Fibroblast of skin of left quadriceps (primary cell): ENCODE measurements around the gene NXF2B.
"Not testable (repeated sequence)": the region's sequence is repeated elsewhere in the genome, so short reads cannot be mapped to it uniquely, and the experiment has no call there.

Experiments used
- DNase-seq, 2 experiments: peaks; one replicate each; pipeline ENCODE4 v3.0.0-alpha.2; 2013; ENCODE audit warnings: low read depth in 2 of 2

Gene NXF2B, protein sequence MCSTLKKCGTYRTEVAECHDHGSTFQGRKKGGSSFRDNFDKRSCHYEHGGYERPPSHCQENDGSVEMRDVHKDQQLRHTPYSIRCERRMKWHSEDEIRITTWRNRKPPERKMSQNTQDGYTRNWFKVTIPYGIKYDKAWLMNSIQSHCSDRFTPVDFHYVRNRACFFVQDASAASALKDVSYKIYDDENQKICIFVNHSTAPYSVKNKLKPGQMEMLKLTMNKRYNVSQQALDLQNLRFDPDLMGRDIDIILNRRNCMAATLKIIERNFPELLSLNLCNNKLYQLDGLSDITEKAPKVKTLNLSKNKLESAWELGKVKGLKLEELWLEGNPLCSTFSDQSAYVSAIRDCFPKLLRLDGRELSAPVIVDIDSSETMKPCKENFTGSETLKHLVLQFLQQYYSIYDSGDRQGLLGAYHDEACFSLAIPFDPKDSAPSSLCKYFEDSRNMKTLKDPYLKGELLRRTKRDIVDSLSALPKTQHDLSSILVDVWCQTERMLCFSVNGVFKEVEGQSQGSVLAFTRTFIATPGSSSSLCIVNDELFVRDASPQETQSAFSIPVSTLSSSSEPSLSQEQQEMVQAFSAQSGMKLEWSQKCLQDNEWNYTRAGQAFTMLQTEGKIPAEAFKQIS

DNA sequence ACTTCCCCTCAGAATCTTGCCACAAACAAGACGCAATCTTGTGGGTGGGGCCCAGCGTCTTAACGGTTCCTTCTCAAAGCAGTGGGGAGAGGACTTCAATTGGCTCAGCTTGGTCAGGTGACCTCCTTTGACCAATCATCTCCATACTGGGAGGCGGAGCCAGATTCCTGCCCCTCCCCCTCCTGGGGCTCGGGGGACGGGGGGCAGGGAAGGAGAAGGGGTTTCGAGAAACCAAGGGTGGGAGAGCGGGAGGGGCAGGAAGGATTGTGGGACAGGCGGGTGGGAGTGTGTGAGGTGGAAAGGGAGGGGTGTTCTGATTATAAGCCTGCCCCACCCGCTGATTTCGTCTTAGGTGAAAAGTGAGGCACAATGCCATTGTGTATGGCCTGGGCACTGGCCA, at the start of gene NXF2B:
TSS of gene NXF2B (minus strand) at position 101 of the 400 bp plus-strand sequence. CDS start 59,972 bp downstream, outside the sequence.
- not testable (repeated sequence) for DNase-seq

DNA sequence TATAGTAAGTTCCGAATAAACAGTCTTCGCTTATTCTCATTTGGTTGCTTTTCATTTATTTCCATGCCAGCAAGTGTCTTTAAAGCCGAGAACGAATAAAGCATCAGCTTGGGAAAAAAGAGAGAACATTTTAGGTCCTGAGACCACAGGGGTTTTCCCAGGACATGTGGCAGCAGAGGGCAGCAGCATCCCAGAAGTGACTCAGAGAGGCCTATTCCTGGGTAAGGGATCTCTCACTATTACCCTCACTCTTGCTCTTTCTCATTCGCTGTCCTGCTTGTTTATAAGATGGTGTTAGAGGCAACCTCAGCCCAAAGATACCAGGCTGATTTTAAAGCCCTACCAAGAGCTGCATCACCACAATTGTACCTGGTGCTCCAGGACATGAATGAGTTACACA, 39.0 kb upstream of the NXF2B start:
- DNase-seq: not testable (repeated sequence)

DNA sequence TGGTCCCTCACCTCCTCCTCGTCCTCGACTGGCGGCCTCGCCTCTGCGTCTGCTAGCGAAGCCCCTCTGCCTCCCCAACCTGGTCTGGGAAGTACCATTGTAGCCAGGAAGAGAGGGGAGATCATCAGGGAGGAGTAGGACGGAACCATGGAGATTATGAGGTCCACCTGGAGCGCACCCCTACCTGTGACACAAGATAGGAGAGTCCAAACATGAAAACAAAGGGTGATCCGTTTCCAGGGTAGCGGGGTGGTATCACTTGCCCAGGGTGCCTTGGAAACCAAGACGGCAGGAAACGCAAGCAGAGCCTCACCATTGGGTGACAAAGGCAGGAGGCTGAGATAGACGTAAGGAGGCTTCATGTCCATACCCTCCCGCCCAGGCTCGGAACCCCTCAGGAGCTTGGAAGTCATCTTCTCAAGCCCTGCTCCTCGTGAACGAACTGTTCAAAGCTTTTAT, 32.0 kb upstream of the NXF2B start, which contains the start of gene TCP11X2:
TSS of gene TCP11X2 (minus strand) at position 51 of the 459 bp plus-strand sequence.
- not testable (repeated sequence) for DNase-seq

DNA sequence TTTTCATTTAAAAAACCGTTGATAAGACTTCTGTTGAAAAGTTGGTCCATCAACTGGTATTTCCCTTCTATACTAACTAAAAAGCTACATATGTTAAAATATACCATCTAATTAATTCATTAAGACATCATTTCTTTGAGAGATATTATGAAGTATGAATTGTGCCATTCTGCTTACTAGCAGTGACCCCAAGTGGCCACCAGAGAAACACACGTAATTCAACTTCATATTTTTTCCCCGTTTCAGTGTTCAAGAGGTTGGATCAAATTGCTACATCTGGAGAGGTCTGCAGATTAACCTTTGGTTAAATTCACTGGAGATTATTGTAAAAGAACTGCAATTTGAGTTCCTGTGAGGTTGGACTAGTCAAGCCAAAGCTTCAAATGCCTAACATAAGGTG, 30.4 kb upstream of the NXF2B start:
- not testable (repeated sequence) for DNase-seq

DNA sequence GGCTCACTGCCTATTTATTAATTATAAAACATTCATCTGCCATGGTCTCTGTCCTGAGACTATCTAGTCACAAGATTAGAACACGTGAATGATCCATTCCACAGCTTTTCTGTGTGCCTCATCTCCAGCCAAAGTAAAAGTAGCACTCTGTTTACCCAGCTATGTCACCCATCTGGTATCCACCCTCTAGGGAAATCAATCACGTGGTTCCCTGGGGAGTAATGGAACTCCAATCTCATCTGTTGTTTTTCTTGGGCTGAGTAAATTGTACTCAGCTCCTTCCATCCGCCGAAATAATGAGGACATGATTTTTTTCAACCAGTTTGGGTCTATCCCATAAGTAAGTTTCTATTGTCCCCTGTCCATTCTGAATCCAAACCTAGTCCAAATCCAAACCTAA, 18.8 kb upstream of the NXF2B start:
- not testable (repeated sequence) for DNase-seq

DNA sequence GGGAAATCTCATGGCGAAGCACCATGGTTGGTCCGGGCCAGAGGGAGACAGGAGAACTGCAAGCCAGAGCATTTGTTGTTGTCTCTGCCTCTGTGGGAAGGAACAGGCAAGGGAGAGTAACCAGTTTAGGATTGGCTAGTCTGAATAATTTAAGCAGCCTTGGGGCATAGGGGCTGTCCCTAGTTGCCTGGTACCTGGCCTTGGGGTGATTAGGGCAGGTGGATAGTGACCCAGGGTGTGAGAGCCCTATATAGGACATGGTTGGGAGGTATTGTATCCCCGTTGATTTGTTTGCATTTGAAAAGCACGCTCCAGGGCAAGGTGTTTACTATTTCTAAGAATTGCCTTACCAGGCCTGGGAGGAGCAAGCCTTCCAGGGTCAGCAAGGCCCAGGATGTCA, 25.3 kb downstream of the NXF2B start:
- not testable (repeated sequence) for DNase-seq

DNA sequence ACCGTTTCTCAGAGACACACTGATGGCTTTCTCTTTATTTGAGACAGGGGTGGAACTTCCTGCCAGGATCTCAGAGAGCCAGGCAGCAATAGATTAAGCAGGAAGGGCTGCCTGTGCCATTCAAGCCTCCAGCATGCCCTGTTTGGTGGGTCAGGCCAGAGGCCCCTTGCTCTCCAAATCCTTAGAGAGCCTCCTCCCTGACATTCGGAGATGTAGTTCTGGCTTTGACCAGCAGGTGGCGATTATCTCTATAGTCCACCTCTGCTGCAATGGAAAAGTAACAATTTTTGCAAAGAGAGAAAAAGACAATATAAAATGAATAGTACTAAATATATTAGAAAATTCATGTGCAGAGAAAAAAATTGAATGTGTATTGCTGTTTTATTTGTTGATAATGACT, 93.9 kb downstream of the NXF2B start:
- peak in 1 of 2 experiments; percentile 5 for DNase-seq

DNA sequence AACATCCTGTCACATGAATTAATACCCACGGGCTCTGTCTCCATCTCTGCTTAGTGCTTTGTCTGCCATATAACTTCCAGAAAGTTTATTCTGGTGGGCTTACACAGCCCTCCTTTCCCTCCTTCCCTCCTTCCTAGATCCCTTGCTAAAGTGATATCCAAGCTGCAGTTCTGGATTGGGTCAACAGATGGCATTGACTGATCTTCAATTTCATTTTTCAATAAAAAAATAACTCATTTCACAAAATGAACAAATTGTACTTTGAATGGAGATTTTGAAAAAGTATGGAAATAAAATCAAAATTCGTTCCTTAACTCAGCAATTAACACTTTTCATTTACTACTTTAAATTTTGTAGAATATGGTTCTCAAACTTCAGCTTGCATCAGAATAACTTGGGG, 97.9 kb downstream of the NXF2B start:
- no peak for DNase-seq

DNA sequence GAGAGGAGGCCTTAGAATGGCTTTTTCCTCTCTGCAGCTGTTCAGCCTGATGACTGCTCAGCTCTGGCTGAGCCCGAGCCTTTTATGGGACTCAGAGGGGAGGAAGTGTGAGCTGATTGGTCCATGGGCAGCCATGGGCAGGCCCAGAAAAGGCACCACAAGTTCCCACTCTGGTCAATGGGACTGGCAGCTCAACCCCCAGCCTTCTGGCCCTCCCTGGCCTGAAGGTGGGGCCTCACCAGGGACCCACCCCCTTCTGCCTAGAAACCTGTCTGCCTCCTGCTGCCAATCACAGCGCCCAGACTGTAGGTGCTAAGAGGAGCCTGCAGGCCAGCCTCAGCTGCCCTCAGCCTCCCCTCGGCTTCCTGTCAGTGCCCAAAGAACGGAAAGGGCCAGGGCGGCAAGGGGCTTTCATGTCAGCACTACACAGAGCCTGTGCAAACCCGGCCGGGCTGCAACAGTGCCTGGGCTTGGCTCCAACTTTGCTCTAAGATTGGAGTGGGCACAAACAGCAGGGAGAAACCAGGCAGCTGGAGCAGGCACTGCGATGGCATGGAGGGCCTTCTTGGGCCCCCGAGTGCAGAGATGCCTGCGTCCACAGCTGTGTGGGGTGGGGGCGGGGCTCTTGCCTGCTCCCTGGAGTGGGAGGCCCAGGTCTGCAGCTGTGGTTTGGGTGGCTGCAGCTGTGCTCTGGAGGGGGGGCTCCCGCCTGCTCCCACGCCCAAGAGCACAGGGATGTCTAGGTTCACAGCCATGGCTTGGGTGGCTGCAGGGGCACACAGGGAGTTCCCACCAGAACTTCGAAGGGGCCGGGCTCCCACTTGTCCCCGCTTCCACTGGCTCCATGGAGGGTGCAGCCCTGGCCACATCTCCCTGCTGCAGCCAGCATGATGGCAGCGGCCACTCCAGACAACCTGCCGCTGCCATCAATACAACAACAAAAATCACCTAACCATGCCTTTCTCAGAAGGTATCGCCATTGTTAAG, 100.2 kb downstream of the NXF2B start:
- no peak for DNase-seq

DNA sequence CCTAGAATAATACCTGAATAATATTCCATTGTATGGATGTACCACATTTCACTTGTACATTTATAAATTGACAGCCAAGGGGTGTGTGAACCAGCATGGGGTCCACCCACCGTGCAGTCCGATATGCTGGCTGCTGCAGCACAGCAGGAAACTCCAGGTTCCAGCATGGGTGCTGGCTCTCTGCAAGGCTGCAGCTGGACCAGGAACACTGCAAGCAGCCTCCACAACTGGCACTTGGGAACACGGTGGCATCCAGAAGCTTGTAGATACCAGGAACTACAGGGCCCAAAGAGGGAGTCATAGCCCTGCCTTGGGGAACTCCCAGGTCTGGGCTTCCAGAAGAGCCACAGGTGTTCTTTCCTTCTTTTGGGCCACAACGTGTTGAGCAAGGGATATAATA, 101.6 kb downstream of the NXF2B start:
- no peak for DNase-seq
